Left cardiac atrium (tissue), 4 donors: ENCODE data around the gene PDIA3. TPM values are rescaled to one million over a fixed set of nuclear protein-coding genes. Genes with fewer than 3 reads are reported as not detected.

ENCODE experiments used
- ATAC-seq, 2 donors: fragments of 200-7000 bp; cut with Tn5 transposase; one replicate each; pipeline ENCODE4 v1.9.1; 2020; ENCODE audit warnings: mild to moderate bottlenecking in 2 of 2, moderate library complexity in 2 of 2
- DNase-seq: peaks from one replicate; pipeline ENCODE4 v3.0.0-alpha.2; 2020
- intact Hi-C, 2 donors: fragments of 100-400 bp; cut with DNase I; formaldehyde crosslinking; loops; one replicate each; pipeline versions ENCODE4 v1.14.1 to v1.15.1; 2022 to 2023
- total RNA-seq, 2 donors: library from RNA; stranded (reverse); fragmentation: NEBNext Ultra II Directional; extraction: Animal tissue kit (Norgen Biotek cat#: 25700); gene quantifications; one replicate each; pipeline ENCODE4 v1.2.1, GENCODE V29; 2021
- donor health status: DM: no; HTN: yes; CAD: no.
- donor health status: DM: no; HTN: yes; CAD: no; lungs with severe emphysema.
- donor health status: DM: yes; HTN: yes; CAD: no.
- donor health status: Dilated cardiomyopathy.

Gene PDIA3
- total RNA-seq, 2 donors from 2014 or later = 260 to 267 TPM

DNA sequence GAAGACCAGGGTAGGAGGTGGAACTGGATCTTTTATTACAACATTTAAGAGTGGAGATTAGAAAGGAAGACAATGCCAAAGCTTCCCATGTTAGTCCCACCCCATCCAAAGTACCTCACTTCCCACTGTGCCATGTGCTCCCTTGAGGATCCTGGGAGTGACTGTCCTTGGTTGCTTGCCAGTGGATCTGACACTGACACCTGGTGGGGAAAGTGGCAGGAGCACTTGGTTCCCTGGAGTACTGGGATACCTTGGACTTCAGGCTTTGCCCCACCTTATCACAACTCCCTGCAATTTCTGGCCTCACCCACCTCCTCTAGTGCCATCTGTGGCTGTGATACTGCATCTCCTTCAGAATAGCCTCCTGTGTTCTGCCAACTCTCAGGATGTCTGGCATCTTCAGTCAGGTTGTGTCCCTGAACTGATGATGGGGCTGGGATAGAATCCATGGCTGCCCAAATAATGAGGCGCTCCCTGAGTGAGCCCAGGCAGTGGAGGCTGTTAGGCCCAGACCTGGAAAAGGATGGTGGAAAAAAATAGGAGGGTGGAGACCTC is 29.2 kb downstream of the PDIA3 start:
- ATAC-seq = peak in 1 of 2 donors; percentile 5
- peak; percentile 39 for DNase-seq
- intact Hi-C loops = no loop called here

DNA sequence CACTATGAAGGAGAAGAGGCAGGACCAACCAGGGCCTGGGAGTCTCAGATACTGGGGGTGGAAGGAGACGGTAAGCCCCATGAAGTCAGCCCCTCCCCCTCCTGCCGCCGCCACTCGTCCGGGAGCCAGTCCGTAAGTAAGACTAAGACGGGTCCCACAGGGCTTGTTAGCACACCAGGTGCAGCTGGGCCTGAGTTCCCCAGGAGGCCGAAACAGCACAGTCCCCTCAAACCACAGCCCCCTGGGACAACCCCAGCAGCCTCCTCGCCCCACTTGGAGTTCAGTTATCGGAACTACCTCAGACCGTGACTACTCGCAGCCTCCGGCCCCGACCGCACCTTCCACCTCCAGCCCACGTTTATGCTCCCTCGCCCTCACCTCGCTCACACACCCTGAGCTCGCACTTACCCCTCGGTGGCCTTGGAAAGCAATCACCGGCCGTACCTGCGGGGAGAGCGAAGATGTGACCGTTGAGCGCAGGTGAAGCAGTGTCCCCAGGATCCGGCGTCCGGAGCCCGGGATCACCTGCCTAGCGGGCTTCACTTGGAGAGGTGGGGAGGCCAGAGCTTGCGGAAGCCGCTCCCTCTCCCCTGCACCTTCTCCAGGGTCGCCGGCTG is 30.0 kb downstream of the PDIA3 start:
- intact Hi-C loops = no loop called here
- ATAC-seq (peak; percentile 5 to 20), DNase-seq (peak; percentile 35)

DNA sequence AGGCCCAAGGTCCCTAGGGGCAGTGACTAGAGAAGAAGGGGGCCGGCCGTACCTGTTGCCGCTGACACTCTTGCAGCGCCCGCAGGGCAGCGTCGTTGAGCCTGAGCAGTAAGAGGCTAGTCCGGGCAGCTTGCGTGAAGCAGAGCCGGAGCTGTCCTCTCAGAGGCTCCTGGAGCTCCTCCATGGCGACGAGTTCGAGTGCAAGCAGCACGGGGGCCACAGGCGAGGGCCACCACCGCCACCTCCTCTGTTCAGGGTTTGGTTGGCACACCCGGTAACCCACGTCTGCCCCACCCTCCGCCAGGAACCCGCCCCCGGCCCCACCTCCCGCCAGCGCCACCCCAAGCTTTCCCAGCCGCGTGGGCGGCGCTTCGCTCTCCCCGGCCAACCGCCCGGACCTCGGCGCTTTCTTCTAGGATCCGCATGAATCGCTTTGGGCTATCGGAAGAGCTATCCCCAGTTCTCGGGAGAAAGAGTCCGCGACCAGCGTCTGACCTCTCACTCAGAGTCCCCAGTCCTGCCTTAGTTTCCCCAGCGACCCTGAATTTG is 30.6 kb downstream of the PDIA3 start, which contains the start of gene ELL3:
Gene ELL3 (minus strand): TSS at position 249 of the 549 bp plus-strand sequence. CDS start 65 bp downstream, at position 184.
- ATAC-seq = peak; percentile 86 to 91
- DNase-seq = peak; percentile 83
- intact Hi-C loops = loop anchor here in 1 of 2 donors (1.0 kb wide), 1 partner anchor 15 kb away; no protein-coding TSS in a partner anchor

DNA sequence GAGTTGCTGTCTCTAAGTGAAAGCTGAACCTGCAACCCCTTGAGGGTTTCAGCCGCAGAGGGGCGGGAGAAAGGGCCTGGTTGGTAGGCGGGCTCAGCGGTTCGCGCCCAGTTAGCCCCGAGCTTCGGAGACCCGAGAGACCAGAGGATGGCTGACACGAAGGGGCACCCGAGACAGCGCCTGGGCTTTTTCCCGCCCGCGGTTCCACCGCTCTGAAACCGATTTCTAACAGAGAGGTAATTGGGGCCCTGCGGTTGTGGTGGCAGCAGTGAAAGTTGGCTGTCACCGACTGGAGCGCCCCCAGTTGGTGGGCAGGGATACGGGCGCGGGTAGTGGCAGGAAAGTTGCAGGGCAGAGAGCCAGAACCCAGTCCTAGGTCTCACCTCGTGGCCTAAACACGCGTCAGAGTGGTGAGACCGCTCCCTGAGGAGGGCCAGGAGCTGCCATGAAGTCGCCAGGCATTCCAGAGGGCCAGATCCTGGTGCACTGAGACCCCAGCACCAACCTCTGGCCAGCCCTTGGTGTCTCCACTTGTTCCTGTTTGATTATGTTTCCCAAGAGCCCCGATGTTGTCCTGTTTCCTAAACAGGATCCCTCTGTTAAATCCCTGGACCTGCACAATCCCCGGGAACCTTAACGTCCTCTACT is 31.2 kb downstream of the PDIA3 start:
- peak; percentile 83 for DNase-seq
- intact Hi-C loops = loop anchor here in 1 of 2 donors (1.0 kb wide), 1 partner anchor 14 kb away; no protein-coding TSS in a partner anchor
- ATAC-seq = peak; percentile 87 to 88

DNA sequence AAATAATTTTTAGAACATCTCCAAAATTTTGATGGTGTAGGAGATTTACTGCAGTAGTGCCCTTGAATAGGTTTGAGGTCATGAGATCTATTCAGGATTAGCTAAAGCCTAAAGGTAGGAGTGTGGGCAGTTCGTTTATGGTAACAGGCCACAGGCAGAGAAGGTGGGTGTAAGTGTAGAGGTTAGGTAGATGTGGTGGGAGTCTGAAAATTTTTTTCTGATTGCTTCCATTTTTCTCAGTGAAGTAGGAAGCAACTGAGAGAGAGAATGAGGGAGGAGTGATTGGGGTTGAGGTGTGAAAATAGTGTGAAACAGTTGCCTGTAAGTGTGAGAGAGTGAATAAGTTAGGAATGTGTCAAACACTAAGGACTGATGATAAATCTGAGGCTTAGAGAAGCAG is 32.8 kb downstream of the PDIA3 start:
- intact Hi-C loops = no loop called here
- DNase-seq = no peak

DNA sequence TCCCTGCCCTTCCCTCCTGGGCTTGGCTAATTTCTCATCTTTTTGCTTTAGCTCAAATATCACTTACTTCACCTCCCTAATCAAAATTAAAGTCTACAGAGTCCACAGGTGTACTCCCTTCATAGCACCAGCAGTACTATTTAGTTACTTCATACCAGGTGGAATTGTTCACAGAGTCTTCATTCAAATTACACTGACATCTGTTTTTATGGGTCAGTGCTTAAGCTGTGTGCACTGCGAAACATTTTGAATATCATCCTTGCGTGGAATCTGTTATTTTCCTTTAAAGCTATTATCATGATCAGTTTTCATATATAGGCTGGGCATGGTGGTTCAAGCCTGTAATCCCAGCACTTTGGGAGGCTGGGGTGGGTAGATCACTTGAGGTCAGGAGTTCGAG is 43.2 kb downstream of the PDIA3 start:
- ATAC-seq = no peak
- intact Hi-C loops = no loop called here
- no peak for DNase-seq

More for the DNA sequence above, 32.8 kb downstream of the PDIA3 start:
- no peak for ATAC-seq

DNA sequence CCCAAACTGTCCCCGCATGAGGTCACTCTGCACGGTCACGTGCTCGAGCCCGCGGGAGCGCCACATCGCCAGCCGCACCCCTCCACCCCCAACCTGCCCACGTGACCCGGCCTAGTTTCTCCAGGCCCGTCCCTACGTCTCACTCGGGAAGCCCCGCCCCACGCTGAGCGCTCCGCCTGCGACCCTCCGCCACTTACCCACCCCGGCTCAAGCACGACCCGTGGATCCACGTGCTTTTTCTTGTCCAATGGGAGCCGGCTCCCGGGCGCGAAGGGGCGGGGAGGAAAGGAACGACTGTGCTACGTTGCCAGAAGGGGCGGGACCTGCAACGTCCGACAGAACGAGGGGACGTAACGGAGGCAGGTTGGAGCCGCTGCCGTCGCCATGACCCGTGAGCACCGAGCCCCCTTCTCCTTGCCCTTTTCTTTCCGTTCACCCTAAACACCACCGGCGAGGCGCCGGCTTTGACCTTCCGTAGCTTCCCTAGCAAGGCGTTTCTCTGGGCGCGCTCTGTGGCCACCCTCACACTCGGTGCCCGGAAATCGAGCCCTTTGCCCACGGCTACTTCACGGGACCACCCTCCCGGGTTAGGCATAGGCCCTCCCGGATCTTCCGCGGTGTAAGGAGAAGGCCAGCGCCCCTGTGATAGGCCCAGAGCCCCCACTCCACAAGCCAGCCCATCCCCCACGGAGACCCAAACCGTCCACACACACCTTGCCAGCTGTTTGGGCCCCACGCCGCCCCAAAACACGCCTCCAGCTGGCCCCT is 45.9 kb downstream of the PDIA3 start, which contains the start of gene SERF2:
Gene SERF2 (plus strand): TSS at position 328 of the 768 bp plus-strand sequence. CDS start 57 bp downstream, at position 385.
- peak; percentile 100 for DNase-seq
- ATAC-seq = peak; percentile 97 to 98
- intact Hi-C loops = loop anchor here in 1 of 2 donors (1.0 kb wide), 1 partner anchor 15 kb away; no protein-coding TSS in a partner anchor

DNA sequence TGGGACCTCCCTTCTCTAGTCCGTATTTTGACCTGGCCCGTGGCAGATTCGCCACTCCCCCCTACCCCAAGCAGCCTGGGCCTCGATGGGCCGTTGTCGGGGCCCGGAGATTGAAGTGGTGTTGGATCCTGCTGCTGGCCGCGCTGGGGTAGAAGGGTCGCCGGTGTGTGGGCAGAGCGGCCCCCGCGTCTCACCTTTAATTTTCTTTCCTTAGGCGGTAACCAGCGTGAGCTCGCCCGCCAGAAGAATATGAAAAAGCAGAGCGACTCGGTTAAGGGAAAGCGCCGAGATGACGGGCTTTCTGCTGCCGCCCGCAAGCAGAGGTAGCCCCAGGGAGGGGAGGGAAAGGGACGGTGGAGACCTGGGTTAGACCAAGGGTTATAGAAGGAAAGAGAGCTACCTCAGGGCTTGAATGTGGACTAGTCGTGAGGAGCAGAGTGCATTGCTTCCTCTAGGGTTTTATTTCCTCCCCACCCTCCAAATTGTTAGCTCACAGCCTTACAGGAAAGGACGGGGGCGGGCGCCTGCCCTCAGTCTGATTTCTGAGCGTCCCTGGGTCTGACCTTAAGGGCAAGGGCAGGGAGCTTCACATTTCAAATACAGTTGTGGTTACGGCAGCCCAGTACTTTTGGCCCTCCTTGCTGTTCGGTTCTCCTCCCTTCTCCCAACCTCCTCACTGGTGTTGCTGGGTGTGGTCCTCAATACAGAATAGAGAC is 46.7 kb downstream of the PDIA3 start:
- DNase-seq (peak; percentile 62), ATAC-seq (peak in 1 of 2 donors; percentile 13)
- intact Hi-C loops = no loop called here

DNA sequence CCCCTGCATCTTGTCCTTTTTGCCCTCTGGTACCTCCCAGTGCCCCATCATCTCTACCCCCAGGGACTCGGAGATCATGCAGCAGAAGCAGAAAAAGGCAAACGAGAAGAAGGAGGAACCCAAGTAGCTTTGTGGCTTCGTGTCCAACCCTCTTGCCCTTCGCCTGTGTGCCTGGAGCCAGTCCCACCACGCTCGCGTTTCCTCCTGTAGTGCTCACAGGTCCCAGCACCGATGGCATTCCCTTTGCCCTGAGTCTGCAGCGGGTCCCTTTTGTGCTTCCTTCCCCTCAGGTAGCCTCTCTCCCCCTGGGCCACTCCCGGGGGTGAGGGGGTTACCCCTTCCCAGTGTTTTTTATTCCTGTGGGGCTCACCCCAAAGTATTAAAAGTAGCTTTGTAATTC is 47.4 kb downstream of the PDIA3 start:
- intact Hi-C loops = no loop called here

DNA sequence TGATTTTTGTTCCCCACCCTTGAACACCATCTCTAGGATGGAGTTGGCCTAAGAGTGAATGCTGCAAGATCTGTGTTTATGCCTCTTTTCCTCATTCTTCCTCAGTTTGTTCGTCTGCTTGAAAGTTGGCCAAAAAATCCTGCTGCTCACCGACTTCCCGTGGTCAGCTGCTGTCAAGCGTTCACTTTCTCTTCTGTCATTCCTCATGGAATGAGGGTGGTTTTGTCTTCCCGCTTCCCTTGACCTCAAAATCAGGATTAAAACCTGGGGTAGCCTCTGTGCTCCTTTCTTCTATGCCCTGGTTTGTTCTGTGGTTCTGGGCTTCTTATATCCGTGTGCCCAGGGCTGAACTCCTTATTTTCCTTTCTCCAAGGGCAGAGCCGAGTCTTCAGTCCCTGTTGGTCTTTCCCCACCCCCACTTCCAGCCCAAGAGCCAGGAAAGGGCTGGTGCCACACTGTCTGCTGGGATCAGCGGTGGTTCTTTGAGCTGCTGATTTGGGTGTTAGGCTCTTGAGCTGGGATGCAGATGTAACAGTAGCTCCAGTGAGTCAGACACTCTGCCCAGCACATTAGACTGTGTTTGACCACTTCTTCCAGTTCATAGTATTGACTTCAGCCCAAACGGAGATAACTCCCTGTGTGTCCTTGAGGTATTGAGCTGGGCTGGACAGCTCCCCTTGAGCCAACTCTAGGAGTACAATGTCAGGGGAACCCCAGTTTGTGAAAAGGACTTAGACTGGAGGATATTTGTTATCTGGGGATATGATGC is 48.2 kb downstream of the PDIA3 start:
- ATAC-seq (no peak), DNase-seq (peak; percentile 52)

More for the DNA sequence above, 47.4 kb downstream of the PDIA3 start:
- DNase-seq (no peak), ATAC-seq (no peak)

DNA sequence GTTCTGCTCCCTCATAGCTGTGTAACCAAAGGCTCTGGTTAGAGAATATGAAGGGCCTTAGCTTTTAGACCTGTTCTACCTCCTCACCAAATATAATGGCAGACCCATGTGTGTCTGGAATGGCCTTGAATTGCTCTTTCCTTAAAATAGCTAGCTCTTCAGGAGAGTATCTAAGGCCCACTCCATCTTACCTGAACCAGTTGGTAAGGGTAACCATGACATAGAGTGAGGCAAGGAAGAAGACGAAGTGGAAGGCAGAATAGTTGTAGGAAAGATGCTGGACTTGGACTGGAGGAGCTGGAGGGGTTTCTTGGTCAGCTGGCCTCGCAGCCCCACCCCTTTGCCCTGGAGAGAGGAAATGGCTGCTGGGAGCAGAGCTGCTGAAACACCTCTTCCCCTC is 49.0 kb downstream of the PDIA3 start:
- DNase-seq (no peak), ATAC-seq (no peak)
- intact Hi-C loops = no loop called here

More for the DNA sequence above, 48.2 kb downstream of the PDIA3 start:
- intact Hi-C loops = no loop called here

DNA sequence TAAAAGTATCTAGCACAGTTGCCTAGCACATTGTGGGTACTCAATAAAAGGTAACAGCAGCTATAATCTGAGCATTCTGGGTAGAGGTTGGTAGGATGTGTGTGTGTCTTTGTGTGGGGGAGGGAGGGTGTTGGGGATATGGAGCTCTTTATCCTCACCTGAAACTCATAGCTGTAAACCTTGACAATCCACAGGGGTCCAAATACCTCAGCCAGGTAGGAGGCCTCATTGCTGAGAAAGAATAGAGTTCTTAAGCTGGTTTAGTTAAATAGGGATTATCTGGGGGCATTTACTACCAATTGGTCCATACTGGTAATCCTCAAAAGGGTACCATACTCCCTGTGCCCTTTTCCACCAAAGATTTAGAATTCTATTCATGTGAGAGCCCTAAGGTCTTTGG is 49.8 kb downstream of the PDIA3 start:
- intact Hi-C loops = no loop called here
- no peak for DNase-seq
- no peak for ATAC-seq

DNA sequence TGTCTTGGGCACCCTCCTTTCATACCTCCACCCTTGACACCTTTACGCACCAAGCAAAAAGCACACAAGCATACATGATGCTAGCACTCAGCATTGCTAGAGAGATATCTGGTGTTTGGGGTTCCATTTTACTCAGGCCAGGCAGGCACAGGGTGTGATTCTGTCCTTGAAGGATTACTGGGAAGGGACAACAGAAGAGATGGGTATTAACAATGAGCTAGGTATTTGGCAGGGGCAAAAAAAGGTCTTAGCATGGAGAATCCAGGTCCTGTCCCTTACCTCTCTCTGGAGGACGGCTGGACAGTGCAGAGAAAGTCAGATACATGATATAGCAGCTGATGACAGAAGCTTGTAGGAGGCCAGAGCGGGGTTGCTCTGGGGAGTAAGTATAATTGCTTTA is 50.3 kb downstream of the PDIA3 start:
- no peak for DNase-seq
- intact Hi-C loops = no loop called here

DNA sequence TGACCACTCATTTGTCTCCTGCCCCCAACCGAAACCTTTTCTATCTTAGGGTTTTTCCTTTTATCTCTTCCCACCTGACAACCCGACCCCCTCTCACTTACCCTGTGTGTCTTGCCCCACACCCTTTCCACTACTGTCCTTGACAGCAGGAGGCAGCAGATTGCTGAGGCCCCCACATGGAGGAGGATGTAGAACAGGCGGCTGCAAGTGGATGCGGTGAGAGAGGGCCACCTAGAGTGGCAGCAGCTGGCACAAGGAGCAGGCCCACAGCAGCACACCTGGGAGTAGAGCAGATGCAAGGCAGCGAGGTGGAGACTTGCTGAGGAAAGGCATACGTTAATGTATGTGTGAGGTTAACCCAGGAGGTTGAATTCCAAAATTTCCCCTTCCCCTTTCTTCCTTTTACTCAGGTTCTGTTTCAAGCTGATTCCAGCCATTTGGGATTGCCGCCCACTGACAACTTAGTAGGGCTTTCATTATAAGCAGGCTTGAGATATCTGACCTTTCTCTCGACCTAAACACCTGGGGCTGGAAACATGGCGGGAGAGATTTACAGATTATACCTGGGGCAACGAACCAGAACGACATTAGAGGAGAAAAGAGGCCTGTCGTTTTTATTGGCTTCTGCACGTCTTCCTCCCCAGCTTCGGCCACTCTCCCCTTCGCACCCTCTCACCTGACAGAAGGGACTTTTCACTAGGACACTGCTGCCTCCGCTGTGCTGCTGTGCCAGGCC is 53.1 kb downstream of the PDIA3 start:
- ATAC-seq (no peak), DNase-seq (no peak)
- intact Hi-C loops = no loop called here

More for the DNA sequence above, 50.3 kb downstream of the PDIA3 start:
- ATAC-seq = no peak

DNA sequence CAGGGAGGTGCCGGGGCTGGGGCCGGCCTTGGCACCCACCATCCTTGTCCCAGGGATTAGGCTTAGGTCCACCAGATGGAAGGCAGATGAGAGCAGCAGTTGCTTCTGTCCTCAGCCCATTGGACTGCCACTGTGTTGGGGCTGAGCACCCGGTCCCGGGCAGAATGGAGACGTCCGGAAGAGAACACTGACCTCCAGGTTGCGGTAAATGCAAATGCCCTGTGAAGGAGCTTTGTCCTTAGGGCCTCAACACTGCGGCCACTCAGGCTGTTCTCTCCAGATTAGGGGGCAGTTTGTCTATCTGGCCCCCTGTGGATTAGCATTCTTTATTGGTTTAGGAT is 53.7 kb downstream of the PDIA3 start, which contains the start of gene SERINC4:
Gene SERINC4 (minus strand): TSS at position 276 of the 341 bp plus-strand sequence. CDS start 234 bp downstream, at position 42.
- intact Hi-C loops = no loop called here
- ATAC-seq = peak in 1 of 2 donors; percentile 7
- DNase-seq = no peak

DNA sequence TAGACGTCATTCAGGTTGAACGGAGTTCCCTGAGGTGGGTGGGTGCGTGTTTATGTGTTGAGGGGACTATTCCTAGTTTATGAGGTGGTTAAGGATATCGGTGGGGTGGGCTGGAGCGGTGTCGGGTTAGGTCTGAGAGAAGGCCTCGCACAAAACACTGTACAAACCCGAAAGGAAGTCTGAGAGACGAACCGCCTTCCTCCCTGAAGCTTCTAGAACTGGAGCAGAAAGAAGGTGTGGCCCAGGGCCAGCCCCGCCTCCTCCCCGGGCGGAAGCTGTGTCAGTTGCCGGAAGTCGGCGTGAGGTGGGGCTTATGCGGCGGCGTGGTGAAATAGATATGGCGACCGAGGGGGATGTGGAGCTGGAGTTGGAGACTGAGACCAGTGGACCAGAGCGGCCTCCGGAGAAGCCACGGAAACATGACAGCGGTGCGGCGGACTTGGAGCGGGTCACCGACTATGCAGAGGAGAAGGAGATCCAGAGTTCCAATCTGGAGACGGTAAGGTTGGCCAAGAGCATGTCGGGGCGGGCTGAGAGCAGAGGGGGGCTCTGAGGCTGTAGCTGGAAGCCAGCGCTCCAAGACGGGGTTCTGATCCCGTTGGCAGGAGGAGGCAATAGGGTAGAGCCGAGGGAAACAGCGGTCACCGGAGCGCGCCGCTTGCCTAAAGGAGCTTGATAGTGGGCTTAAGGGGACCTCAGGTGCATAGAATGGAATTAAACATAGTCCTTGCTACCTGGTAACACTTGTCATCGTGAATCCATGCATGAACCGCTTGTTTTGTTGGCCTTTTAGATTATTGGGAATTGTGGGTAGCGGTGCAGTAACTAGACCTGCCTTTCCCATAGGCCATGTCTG is 54.3 kb downstream of the PDIA3 start, which contains the start of gene HYPK:
Gene HYPK (plus strand): TSS at position 314 of the 856 bp plus-strand sequence. CDS start 24 bp downstream, at position 338.
- intact Hi-C loops = no loop called here
- peak; percentile 95 for DNase-seq
- ATAC-seq = peak; percentile 91 to 97
